Renal cortical epithelial cell (primary cell): ENCODE data around the gene SLC27A6. TPM values are rescaled to one million over a fixed set of nuclear protein-coding genes. Genes with fewer than 3 reads are reported as not detected.
"Not testable (repeated sequence)": the region's sequence is repeated elsewhere in the genome, so short reads cannot be mapped to it uniquely, and the experiment has no call there.

Source experiments
- DNase-seq: peaks from one replicate; pipeline ENCODE4 v3.0.0-alpha.2; 2011; ENCODE audit warnings: low read depth
- total RNA-seq: library from RNA; depleted of rRNA; stranded (reverse); fragments of >200 nt; gene quantifications from 2 replicates; pipeline ENCODE4 v1.2.3, GENCODE V29; 2014

Gene SLC27A6
- total RNA-seq, 1 donor from 2014 or later: 0.10 TPM

DNA sequence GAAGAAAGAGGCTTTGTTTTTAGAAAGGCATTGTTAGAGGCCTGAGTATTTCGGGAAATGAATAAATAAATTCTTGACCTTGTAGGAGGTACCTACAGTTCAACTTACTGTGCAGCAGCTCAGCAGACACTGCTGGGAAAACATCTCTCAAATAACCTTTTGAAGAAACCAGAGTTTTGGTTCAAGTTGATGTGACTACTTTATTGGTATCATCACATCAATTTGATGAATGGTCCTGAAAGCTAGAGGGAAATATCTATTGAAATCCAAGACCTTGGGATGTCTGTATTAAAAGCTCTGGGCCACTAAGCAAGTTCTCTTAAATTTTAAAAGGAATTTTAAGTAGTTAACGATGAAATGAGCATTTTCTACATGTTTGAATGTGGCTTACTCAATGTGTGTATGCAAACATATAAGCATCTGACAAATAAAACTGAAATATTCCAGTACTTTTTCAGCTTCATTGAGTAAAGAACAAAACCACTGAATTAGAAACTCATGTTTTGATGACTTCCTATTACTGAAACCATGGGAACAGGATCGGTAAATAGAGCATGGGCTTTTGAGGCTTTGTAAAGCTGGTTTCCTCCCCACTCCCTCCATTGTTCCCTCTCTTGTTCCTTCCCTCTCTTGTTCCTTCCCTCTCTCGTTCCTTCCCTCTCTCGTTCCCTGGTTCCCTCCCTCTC, 36.7 kb downstream of the SLC27A6 start:
- DNase-seq: peak; percentile 18

DNA sequence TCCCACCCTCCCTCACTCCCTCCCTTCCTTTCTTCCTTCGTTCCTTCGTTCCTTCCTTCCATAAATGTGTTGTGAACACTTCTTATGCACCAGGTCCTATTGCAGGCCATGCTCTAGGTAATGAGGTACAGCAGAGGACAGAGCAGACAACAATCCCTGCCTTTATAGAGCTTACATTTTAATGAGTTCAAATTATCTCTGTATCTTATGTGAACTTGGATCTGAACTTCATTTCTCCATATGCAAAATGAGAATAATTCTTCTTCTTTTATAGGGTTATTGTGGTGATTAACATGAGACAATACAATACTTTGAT, 37.2 kb downstream of the SLC27A6 start:
- no peak for DNase-seq

DNA sequence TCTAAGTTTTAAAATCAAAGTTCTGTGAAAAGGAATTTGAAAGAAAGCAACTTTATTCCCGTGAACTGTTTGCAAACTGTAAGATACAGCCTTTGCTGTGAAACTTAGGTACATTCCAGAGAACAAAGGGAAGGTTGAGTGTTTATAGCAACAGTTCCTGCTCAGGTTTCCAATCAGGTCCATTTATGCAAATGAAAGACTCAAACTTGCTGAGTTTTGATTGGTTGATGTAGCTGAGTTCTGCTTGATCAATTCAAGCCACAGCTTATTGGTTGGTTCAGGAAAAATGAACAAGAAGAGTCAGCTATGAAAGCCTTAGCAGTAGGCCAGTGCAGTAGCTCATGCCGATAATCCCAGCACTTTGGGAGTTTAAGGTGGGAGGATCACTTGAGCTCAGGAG, 37.9 kb downstream of the SLC27A6 start:
- DNase-seq: peak; percentile 45

DNA sequence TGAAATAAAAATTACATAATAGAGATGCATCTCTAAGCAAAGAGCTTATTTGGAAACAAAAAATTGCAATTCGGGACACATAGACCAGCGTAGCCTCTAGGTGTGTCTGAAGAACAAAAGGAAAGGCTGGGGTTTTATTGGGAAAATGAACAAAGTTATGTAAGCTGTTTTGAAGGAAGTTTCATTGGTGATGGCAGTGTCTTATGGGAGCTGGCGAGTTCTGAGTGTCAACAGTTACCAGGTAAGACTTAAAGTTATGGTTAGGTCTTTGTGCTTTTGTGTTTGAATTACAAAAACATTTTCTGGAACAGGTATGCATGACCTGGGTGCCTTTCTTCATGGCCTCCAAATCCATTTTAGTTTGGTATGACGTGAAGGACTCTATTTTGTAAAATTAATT, 48.9 kb downstream of the SLC27A6 start:
- DNase-seq: no peak

GRCh38 chr5:129018837-129019236, 53.5 kb downstream of the SLC27A6 start:
- DNase-seq: no peak

DNA sequence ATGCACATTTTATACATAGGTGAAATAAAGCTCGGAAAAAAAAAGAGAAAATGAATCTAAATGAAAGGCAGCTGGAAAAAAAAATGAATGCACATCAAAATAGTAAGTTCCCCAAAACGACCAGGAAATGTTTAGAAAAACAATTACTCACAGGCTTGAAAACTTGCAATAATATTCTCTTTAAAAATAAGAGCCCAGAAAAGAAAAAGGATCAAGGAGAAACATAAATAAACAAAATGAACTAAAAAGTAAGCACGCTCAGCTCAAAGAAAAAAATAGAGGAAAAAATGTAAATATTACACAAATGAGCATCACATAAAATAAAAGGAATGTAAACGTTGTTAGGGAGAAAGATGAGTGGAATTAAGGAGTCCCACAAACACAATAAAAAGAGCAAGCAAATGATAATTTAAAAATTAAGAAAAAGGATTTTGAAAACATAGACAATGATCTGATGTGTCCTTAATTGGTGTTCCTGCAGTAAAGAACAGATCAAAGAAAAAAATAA, 54.2 kb downstream of the SLC27A6 start:
- DNase-seq: no peak

DNA sequence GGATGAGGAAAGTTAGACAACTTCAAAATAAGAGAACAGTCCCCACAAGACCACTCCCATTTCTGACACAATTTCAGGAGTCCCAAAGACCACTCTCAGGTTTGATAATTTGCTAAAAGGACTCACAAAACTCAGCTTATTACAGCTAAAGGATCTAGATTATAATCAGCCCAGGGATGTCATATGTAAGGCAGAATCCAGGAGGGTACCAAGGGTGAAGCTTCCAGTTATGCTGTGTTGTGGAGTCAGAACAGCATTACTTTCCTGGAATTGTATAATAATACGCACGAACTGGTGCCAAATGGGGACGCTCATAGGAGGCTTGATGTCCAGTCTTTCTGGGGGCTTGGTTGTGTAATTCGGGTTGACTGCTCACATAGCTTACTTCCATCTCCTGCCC, 55.4 kb downstream of the SLC27A6 start:
- DNase-seq: no peak

GRCh38 chr5:129021744-129022143, 56.5 kb downstream of the SLC27A6 start:
- no peak for DNase-seq

GRCh38 chr5:129022599-129022998, 57.3 kb downstream of the SLC27A6 start:
- no peak for DNase-seq

DNA sequence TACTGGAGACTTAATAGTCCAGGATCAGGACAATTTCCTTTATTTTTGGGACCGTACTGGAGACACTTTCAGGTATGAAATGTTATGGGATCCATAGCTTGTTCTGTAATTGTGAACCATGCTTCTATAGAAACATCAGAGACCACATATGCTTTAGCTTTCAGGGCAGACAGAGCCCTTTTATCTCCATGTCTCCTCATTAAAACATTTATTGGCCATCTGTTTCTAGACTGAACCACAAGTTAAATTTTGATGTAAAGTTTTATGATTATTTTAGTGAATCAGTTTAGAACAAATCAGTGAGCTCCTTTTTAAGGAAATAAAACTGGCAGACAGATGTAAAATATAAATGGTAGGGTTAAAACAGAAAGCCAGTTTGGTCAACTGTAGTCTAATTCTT, 62.0 kb downstream of the SLC27A6 start:
- DNase-seq: no peak

GRCh38 chr5:129031886-129032683, 66.8 kb downstream of the SLC27A6 start:
- no peak for DNase-seq

DNA sequence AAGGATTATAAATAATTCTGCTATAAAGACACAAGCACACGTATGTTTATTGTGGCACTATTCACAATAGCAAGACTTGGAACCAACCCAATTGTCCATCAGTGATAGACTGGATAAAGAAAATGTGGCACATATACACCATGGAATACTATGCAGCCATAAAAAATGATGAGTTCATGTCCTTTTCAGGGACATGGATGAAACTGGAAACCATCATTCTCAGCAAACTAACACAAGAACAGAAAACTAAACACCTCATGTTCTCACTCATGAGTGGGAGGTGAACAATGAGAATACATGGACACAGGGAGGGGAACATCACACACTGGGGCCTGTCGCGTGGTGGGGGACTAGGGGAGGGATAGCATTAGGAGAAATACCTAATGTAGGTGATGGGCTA, 71.0 kb downstream of the SLC27A6 start:
- not testable (repeated sequence) for DNase-seq

- no peak for DNase-seq
Measured at GRCh38 chr5:129041196-129041881, 76.1 kb downstream of the SLC27A6 start.

DNA sequence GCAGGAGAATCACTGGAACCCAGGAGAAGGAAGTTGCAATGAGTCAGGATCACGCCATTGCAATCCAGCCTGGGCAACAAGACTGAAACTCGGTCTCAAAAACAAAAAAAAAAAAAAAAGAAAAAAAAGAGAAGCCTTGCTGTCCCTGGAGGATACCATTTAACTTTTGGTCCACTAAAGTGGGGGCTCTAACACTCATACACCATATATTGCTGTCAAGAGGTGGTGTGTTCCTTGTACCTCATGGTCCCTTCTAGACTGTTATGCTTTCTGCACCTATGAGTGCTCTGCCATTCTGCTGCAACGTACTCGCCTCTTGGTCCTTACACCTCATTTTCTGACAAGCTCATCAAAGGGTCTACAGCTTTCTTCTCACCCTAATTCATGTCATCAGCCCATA, 77.0 kb downstream of the SLC27A6 start:
- DNase-seq: no peak

- DNase-seq: no peak
Measured at GRCh38 chr5:129043894-129044293, 78.6 kb downstream of the SLC27A6 start.

- DNase-seq: peak; percentile 1
Measured at GRCh38 chr5:129046151-129046550, 80.9 kb downstream of the SLC27A6 start.

- DNase-seq: no peak
Measured at GRCh38 chr5:129048509-129048908, 83.2 kb downstream of the SLC27A6 start.

GRCh38 chr5:129049126-129049799, 84.0 kb downstream of the SLC27A6 start:
- no peak for DNase-seq

GRCh38 chr5:129051283-129051682, 86.0 kb downstream of the SLC27A6 start:
- no peak for DNase-seq

GRCh38 chr5:129053438-129053837, 88.2 kb downstream of the SLC27A6 start:
- DNase-seq: no peak

GRCh38 chr5:129057329-129057728, 92.0 kb downstream of the SLC27A6 start:
- no peak for DNase-seq

DNA sequence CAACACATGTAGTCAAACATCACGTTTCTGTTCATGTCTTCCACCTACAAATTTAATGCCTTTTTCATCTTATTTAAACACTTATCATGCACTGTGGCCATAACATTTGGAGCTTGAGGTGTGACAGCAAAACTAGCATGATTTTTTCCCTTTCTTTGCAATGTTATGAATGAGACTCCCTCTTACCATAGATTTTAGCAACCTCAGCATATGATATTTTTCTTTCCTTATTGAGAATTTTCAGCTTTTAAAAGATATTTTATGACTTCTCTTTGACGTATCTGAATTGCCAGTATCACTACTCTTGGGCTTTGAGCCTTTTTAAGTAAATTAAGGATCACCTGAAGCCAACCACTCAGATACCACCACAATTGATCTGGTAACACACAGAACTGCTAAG, 96.6 kb downstream of the SLC27A6 start:
- no peak for DNase-seq
